ENCODE measurements around the gene ATG9B.

The ATG9B gene

GRCh38 chr7:151001546-151001945 lies 22.7 kb downstream of the ATG9B start:
- DNase-seq = no peak

- no peak for DNase-seq
Measured at GRCh38 chr7:151000897-151001495, 23.3 kb downstream of the ATG9B start.

- DNase-seq = no peak
Measured at GRCh38 chr7:150999497-151000230, 24.6 kb downstream of the ATG9B start.

- DNase-seq = no peak
Measured at GRCh38 chr7:150999001-150999400, 25.3 kb downstream of the ATG9B start.

DNA sequence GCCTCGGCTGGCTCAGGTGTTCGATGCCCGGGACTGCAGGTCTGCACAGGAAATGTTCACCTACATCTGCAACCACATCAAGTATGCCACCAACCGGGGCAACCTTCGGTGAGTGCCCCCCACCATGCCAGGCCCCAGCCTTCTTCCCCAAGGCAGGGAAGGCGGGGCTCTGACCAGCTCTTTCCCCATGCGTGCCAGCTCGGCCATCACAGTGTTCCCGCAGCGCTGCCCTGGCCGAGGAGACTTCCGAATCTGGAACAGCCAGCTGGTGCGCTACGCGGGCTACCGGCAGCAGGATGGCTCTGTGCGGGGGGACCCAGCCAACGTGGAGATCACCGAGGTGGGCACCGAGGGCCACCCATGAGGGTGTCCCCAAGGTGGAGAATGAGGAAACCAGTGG lies 26.0 kb downstream of the ATG9B start:
- no peak for DNase-seq

- no peak for DNase-seq
Measured at GRCh38 chr7:150997817-150998216, 26.5 kb downstream of the ATG9B start.

GRCh38 chr7:150997075-150997511 lies 27.2 kb downstream of the ATG9B start:
- no peak for DNase-seq

GRCh38 chr7:150996376-150997074 lies 27.8 kb downstream of the ATG9B start:
- DNase-seq = no peak

DNA sequence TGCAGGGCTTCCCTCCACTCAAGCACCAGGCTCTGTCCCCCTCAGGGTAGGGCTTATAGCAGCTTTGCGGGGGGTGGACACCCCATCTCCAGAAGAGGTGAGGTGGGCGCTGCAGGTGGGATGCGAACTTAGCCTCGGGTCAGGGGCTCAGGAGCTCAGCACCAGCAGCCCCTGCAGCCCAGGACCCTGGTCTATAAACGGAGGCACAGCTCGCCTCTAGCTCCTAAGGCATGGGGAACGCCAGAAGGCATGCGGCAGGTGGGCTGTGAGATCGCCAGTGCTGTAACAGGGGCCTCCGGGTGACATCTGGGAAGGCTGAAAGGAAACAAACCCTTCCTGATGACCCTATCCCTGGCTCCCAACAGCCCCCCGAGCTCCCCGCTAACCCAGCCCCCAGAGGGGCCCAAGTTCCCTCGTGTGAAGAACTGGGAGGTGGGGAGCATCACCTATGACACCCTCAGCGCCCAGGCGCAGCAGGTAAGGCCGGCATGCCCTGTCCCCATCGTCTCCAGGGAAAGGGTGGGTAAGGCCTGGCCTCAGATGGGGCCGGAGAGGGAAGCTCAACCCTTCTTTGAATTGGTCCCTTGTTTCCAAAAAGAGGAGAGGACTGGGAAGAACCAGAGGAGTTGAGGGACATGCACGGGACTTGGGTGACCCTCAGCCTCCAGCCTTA lies 29.3 kb downstream of the ATG9B start:
- no peak for DNase-seq

GRCh38 chr7:150994141-150994837 lies 30.0 kb downstream of the ATG9B start:
- DNase-seq = no peak

- DNase-seq = no peak
Measured at GRCh38 chr7:150993511-150993910, 30.8 kb downstream of the ATG9B start.

DNA sequence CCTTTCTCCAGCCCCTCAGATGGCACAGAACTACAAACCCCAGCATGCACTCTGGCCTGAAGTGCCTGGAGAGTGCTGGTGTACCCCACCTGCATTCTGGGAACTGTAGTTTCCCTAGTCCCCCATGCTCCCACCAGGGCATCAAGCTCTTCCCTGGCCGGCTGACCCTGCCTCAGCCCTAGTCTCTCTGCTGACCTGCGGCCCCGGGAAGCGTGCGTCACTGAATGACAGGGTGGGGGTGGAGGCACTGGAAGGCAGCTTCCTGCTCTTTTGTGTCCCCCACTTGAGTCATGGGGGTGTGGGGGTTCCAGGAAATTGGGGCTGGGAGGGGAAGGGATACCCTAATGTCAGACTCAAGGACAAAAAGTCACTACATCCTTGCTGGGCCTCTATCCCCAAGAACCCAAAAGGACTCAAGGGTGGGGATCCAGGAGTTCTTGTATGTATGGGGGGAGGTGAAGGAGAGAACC lies 31.4 kb downstream of the ATG9B start:
- DNase-seq = peak in 7 of 56 donors; percentile 7 to 60 (median 24)

DNA sequence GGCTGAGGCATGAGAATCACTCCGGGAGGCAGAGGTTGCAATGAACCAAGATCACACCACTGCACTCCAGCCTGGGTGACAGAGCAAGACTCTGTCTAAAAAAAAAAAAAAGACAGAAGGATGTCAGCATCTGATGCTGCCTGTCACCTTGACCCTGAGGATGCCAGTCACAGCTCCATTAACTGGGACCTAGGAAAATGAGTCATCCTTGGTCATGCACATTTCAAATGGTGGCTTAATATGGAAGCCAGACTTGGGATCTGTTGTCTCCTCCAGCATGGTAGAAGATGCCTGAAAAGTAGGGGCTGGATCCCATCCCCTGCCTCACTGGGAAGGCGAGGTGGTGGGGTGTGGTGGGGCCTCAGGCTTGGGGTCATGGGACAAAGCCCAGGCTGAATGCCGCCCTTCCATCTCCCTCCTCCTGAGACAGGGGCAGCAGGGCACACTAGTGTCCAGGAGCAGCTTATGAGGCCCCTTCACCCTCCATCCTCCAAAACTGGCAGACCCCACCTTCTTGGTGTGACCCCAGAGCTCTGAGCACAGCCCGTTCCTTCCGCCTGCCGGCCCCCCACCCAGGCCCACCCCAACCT lies 32.1 kb downstream of the ATG9B start:
- DNase-seq = no peak

DNA sequence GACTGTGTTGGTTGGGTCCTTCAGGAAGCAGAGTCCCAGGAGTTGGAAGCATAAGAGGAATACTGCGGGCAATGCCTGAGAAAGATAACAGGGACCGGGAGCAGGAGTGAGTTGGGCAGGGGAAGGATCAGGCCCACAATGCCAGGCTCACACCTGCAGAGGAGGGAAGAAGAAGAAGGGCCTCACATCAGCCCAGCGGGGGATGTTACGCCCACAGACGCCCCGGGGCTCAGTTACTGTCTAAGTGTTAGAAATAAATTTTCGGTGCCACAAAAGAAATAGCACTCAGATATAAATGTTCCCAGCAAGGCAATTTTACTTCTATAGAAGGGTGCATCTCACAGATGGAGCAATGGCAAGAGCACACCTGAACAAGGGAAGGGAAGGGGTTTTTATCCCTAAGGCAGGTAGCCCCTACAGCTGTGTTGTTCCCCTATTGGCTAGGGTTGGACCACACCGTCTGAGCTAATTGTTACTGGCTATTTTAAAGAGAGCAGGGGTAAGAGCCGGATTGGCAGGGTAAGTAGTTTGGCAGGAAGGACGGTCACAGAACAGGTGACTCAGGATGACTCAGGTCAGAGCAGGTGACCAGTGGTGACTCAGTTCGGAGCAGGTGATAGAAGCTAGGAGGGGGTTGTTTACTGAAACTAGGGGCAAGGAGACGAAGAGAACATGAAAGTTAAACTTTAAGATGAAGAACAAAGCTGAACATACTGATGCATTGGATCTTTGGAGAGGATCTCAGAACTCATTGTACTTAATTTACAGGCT lies 33.7 kb downstream of the ATG9B start, which contains the start of gene NOS3:
Gene NOS3, plus strand, starts transcription at position 602 of the 771 bp plus-strand sequence. CDS start 2,787 bp downstream, outside the sequence.
- DNase-seq = no peak

- DNase-seq = no peak
Measured at GRCh38 chr7:150989456-150989855, 34.8 kb downstream of the ATG9B start.

DNA sequence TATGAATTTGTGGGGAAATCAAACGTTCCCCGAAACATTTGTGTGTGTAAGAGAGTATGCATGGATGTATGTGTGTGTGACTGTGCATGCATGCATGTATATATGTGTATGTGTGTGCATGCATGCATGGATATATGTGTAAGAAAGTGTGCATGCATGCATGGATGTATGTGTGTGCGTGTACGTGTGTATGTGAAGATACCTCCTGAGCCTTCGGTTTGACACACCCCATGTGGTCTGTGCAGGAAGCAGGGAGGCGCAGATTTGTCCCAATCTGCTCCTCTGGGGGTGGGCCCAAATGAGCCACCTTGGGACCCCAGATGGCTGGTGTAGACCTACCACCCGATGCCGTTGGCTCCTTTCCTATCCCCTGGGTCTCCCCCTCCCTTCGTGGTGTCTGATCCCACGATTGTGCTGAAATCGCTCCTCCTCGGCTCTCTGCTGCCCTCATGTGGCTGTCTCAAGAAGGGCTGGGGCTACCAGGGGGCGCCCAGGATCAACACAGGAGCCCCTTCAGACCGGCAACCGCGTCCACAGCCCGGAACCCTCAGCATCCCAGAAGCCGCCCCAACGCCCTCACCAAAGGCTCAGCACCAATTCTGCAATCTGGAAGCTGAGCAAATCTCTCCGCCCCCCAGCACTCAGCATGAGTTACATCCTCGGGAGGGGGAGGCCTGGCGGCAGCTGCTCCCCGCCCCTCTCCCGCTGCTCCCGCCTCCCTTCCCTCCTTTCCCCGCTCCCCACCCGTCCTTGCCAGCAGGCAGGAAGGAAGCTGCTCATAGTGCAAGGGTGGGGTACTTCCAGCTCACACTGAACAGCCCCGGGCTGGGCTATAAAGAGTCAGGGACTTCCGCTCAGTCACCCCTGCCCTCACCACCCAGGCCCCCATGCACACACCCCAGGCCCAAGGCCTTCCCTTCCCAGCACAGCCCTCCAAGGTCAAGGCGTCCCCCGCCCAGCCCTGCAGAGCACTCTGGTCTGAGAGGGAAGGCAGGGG lies 35.8 kb downstream of the ATG9B start:
- DNase-seq = peak in 48 of 56 donors; percentile 18 to 87 (median 64)

- no peak for DNase-seq
Measured at GRCh38 chr7:150986556-150986955, 37.7 kb downstream of the ATG9B start.

DNA sequence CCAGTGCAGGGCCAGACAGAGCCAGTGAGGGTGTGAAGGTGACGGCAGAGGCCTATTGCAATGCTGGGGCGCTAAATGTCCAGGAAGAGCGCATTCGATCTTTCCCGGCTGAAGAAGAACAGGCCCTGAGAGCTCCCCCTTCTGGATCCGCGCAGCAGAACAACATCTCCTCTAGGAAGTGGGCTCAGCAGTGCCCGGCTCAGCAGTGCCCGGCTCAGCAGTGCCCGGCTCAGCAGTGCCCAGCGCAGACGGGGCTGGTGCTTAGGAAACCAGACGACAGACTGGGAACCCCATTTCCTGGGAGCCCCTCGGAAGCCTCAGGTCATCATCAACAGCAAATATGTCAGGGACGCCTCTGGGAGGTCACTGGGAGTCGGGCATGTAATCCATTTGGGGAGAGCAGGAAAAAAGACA lies 38.2 kb downstream of the ATG9B start:
- DNase-seq = peak in 36 of 56 donors; percentile 12 to 80 (median 39)

Data from nucleus accumbens (tissue), 56 donors.